Ectodermal cell (in vitro differentiated cells): ENCODE results near the gene ANAPC4.

ENCODE experiments used
- H3K27ac ChIP-seq: 2 replicates; pipeline ENCODE4 v1.7.0; 2013; ENCODE audit warnings: mild to moderate bottlenecking, low read depth, low read length; ENCODE audit not compliant: insufficient read depth, poor library complexity, severe bottlenecking
- H3K27me3 ChIP-seq: 2 replicates; pipeline ENCODE4 v1.7.0; 2013; ENCODE audit warnings: mild to moderate bottlenecking, low read length; ENCODE audit not compliant: insufficient read depth, control insufficient read depth, poor library complexity, severe bottlenecking
- H3K36me3 ChIP-seq: one replicate; pipeline ENCODE4 v1.7.0; 2013; ENCODE audit warnings: low read length; ENCODE audit not compliant: control insufficient read depth, insufficient read depth
- H3K4me1 ChIP-seq: one replicate; pipeline ENCODE4 v1.7.0; 2013; ENCODE audit warnings: low read length; ENCODE audit not compliant: control insufficient read depth, insufficient read depth
- H3K4me3 ChIP-seq: 2 replicates; pipeline ENCODE4 v1.7.0; 2013; ENCODE audit warnings: low read depth, low read length, control low read depth; ENCODE audit not compliant: insufficient read depth
- H3K9me3 ChIP-seq: 2 replicates; pipeline ENCODE4 v1.7.0; 2013; ENCODE audit warnings: mild to moderate bottlenecking, low read length, moderate library complexity; ENCODE audit not compliant: control insufficient read depth
- WGBS, 2 experiments: methylation state at CpG; one replicate each; pipeline ENCODE4 v1.1.7; 2013; ENCODE audit warnings: missing lambda C conversion rate in 2 of 2; 5-methylcytosine and 5-hydroxymethylcytosine counted together

Gene ANAPC4

GRCh38 chr4:25377572-25378436 lies 741 bp downstream of the ANAPC4 start:
- Histone ChIP-seq H3K27me3 (no peaks in the 10 kb centered on the region), H3K4me1 (peaks cover 10% of the 10 kb centered on the region), H3K9me3 (no peaks in the 10 kb centered on the region), H3K27ac (no peak overlapping the region), H3K4me3 (peak overlapping the region; percentile 88), H3K36me3 (no peaks in the 10 kb centered on the region)
- 29% methylated on average over 17 to 18 of the region's 18 CpGs for WGBS, 2 experiments

DNA sequence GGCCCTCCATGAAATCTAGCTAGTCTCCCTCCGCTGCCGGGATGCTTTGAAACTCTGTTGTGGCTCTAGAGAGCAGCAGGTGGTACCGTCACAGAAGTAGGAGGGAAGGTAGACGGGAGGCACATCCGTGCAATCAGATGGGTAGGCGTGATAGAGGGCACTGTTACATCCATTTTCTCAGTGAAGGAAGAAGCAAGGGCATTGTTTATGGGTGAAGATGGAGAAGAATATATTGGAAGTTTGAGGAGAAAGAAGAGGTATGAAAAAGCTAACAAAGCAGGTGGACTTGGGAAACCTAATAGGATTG lies 1.3 kb downstream of the ANAPC4 start:
- Histone ChIP-seq H3K4me3 (peak overlapping the region; percentile 88), H3K27me3 (no peaks in the 10 kb centered on the region), H3K9me3 (no peaks in the 10 kb centered on the region), H3K36me3 (no peaks in the 10 kb centered on the region), H3K27ac (no peak overlapping the region), H3K4me1 (peaks cover 10% of the 10 kb centered on the region)
- 63 to 69% methylated on average over 6 of the region's 6 CpGs for WGBS, 2 experiments

GRCh38 chr4:25379591-25379990 lies 2.5 kb downstream of the ANAPC4 start:
- peaks cover 10% of the 10 kb centered on the region for H3K4me1 ChIP-seq
- WGBS, 2 experiments: 91 to 94% methylated on average over 2 of the region's 2 CpGs
- H3K9me3 ChIP-seq: no peaks in the 10 kb centered on the region
- H3K4me3 ChIP-seq: no peak overlapping the region
- H3K27me3 ChIP-seq: no peaks in the 10 kb centered on the region
- no peak overlapping the region for H3K27ac ChIP-seq
- no peaks in the 10 kb centered on the region for H3K36me3 ChIP-seq

DNA sequence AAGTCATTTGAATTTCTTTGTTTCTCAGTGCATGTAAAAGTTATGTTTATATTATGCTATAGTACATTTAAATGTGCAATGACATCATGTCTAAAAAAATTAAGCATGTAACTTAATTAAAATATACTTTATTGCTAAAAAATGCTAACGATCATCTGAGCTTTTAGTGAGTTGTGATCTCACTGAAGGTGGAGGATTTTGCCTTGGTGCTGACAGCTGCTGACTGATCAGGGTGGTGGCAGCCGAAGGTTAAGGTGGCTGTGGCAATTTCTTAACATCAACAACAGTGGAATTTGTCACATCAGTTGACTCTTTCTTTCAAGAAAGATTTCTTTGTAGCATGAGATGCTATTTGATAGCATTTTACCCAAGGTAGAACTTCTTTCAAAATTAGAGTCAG lies 6.6 kb downstream of the ANAPC4 start:
- 69 to 73% methylated on average over 2 of the region's 2 CpGs for WGBS, 2 experiments
- H3K36me3 ChIP-seq: no peaks in the 10 kb centered on the region

GRCh38 chr4:25386926-25387325 lies 9.9 kb downstream of the ANAPC4 start:
- WGBS, 2 experiments: 100% methylated on average over 2 of the region's 2 CpGs; no CpG with 5 or more reads in 1 of the 2 experiments
- no peak overlapping the region for H3K27ac ChIP-seq
- no peak overlapping the region for H3K4me3 ChIP-seq
- no peaks in the 10 kb centered on the region for H3K27me3 ChIP-seq
- H3K4me1 ChIP-seq: no peaks in the 10 kb centered on the region
- no peaks in the 10 kb centered on the region for H3K9me3 ChIP-seq
- peaks cover 11% of the 10 kb centered on the region for H3K36me3 ChIP-seq

More for the DNA sequence above, 6.6 kb downstream of the ANAPC4 start:
- peaks cover 1% of the 10 kb centered on the region for H3K4me1 ChIP-seq
- H3K27ac ChIP-seq: no peak overlapping the region
- no peaks in the 10 kb centered on the region for H3K27me3 ChIP-seq
- H3K4me3 ChIP-seq: no peak overlapping the region
- H3K9me3 ChIP-seq: no peaks in the 10 kb centered on the region

- WGBS, 2 experiments: 93 to 96% methylated on average over 3 of the region's 3 CpGs
- Histone ChIP-seq H3K27me3 (no peaks in the 10 kb centered on the region), H3K36me3 (peaks cover 38% of the 10 kb centered on the region)
Observed at GRCh38 chr4:25397305-25397704, 20.2 kb downstream of the ANAPC4 start.

DNA sequence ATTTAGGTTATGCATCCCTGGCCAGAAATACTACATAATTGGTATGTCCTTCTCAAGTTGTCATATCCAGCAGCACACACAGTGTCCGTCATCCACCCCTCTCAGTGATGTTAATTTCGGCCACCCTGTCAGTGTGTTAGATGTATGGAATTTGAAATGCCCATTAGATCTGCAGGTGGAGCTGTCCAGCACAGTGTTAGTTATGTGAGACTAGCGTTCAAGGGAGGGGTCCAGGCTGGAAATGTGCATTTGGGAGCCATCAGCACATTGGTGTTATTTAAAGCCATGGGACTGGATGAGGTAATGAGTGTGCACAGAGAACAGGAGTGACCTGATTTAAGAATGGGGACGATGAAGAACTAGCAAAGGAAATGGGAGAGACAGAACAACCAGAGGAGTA lies 22.4 kb downstream of the ANAPC4 start:
- Histone ChIP-seq H3K27ac (no peak overlapping the region), H3K4me3 (no peak overlapping the region), H3K4me1 (no peaks in the 10 kb centered on the region), H3K36me3 (peaks cover 29% of the 10 kb centered on the region), H3K27me3 (no peaks in the 10 kb centered on the region), H3K9me3 (no peaks in the 10 kb centered on the region)
- 97% methylated on average over 4 of the region's 4 CpGs for WGBS, 2 experiments

More at GRCh38 chr4:25397305-25397704, 20.2 kb downstream of the ANAPC4 start:
- no peak overlapping the region for H3K27ac ChIP-seq
- H3K4me3 ChIP-seq: no peak overlapping the region
- no peaks in the 10 kb centered on the region for H3K9me3 ChIP-seq
- no peaks in the 10 kb centered on the region for H3K4me1 ChIP-seq

- 90 to 95% methylated on average over 3 of the region's 3 CpGs for WGBS, 2 experiments
- Histone ChIP-seq H3K4me1 (no peaks in the 10 kb centered on the region), H3K27ac (no peak overlapping the region), H3K4me3 (no peak overlapping the region), H3K9me3 (no peaks in the 10 kb centered on the region), H3K36me3 (peaks cover 21% of the 10 kb centered on the region), H3K27me3 (no peaks in the 10 kb centered on the region)
Observed at GRCh38 chr4:25401066-25401465, 24.0 kb downstream of the ANAPC4 start.

DNA sequence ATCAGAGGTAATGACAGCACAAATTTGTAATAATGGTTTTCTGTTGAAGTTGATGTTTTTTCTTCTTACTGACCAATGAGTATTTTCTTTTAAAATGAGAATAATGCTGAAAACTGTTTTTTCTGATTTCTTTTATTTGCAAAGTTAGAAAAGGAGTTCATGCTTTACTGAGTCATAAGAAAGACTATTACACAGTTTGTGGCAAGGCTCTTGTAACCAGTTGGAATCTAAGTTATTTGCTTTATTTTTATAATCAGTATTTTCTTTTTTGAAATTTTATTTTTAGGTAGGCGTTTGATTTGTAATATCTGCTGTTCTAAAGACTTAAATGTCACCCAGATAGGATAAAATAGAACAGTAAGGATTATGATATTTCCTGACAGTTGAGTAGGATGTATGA lies 25.5 kb downstream of the ANAPC4 start:
- peaks cover 6% of the 10 kb centered on the region for H3K36me3 ChIP-seq
- no peak overlapping the region for H3K4me3 ChIP-seq
- no peaks in the 10 kb centered on the region for H3K9me3 ChIP-seq
- 92% methylated on average over 1 of the region's 1 CpG; no CpG with 5 or more reads in 1 of the 2 experiments for WGBS, 2 experiments
- no peaks in the 10 kb centered on the region for H3K4me1 ChIP-seq
- H3K27me3 ChIP-seq: no peaks in the 10 kb centered on the region
- H3K27ac ChIP-seq: no peak overlapping the region

DNA sequence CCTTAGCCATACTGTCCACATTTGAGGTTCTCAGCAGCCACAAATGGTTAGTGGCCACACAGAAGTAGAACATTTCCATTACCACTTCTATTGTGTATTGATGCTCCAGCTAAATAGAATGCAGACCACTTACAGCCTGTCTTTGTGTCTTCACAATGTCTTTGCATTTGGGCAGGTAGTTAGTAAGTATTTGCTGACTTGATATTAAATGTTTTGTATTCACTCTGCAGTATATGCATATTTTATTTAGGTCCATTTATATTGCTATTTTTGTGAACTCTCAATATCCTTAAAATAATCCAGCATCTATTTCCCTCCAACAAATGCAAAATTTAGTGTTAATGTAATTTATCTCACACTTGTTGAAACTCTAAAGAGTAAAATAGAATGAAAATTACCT lies 26.6 kb downstream of the ANAPC4 start:
- no peak overlapping the region for H3K27ac ChIP-seq
- no peaks in the 10 kb centered on the region for H3K4me1 ChIP-seq
- H3K9me3 ChIP-seq: no peaks in the 10 kb centered on the region
- no peak overlapping the region for H3K4me3 ChIP-seq
- peaks cover 15% of the 10 kb centered on the region for H3K36me3 ChIP-seq
- H3K27me3 ChIP-seq: no peaks in the 10 kb centered on the region
